Activated CD8-positive, alpha-beta memory T cell treated with anti-CD3 and anti-CD28 coated beads, Interleukin-2, amount 50 U/mL, for 24 hours (primary cell): Measurements from ENCODE around the gene ZBTB45.
A peak's percentile ranks its signal among the peaks of the same experiment; 100 is the strongest.
"Not testable (repeated sequence)": the region's sequence is repeated elsewhere in the genome, so short reads cannot be mapped to it uniquely, and the experiment has no call there.

Experiments
- DNase-seq: peaks from one replicate; pipeline ENCODE4 v3.0.0-alpha.2; 2020; ENCODE audit errors: extremely low read depth

Gene ZBTB45

GRCh38 chr19:58474997-58475713, 44.5 kb downstream of the ZBTB45 start:
- no peak for DNase-seq

GRCh38 chr19:58474291-58474996, 45.2 kb downstream of the ZBTB45 start:
- DNase-seq = no peak

- DNase-seq = no peak
These were observed 45.8 kb downstream of the ZBTB45 start for GRCh38 chr19:58473775-58474174.

- no peak for DNase-seq
These were observed 47.9 kb downstream of the ZBTB45 start for GRCh38 chr19:58471736-58472135.

GRCh38 chr19:58470837-58471543, 48.6 kb downstream of the ZBTB45 start:
- not testable (repeated sequence) for DNase-seq

- no peak for DNase-seq
These were observed 50.2 kb downstream of the ZBTB45 start for GRCh38 chr19:58469241-58470013.

- DNase-seq = no peak
These were observed 51.3 kb downstream of the ZBTB45 start for GRCh38 chr19:58468216-58468839.

GRCh38 chr19:58466760-58467589, 52.6 kb downstream of the ZBTB45 start, which contains the start of gene ZNF324:
TSS of gene ZNF324 (plus strand) at chr19:58467080. CDS start at chr19:58469186, 2,106 bp downstream.
- DNase-seq = peak; percentile 92

- no peak for DNase-seq
These were observed 53.4 kb downstream of the ZBTB45 start for GRCh38 chr19:58466089-58466759.
